GM12878 (cell line): ENCODE data around the gene ZNF146. TPM values are rescaled to one million over a fixed set of nuclear protein-coding genes. Genes with fewer than 3 reads are reported as not detected.
A peak's percentile ranks its signal among the peaks of the same experiment; 100 is the strongest.

Experiments used
- CBX5 ChIP-seq: sonication (generic); IDR thresholded peaks from 2 replicates; pipeline ENCODE4 v1.6.1; 2016; ENCODE audit warnings: low read depth, moderate library complexity, mild to moderate bottlenecking, inconsistent platforms
- CHD4 ChIP-seq: fragments of 200-600 bp; sonication (generic); IDR thresholded peaks from 2 replicates; pipeline ENCODE4 v1.6.1; 2016; ENCODE audit warnings: mild to moderate bottlenecking
- FOXM1 ChIP-seq: IDR thresholded peaks from 2 replicates; pipeline ENCODE4 v1.6.1; 2012; ENCODE audit warnings: low read depth, mild to moderate bottlenecking, inconsistent platforms, low read length, moderate library complexity
- GATAD2B ChIP-seq: fragments of 450-650 bp; conservative IDR thresholded peaks from 2 replicates; pipeline ENCODE4 v1.6.1; 2017; ENCODE audit warnings: low read depth, mild to moderate bottlenecking, moderate library complexity
- HCFC1 ChIP-seq: fragments of 150-350 bp; IDR thresholded peaks from 2 replicates; pipeline ENCODE4 v1.6.1; 2014; ENCODE audit warnings: low read length
- IRF3 ChIP-seq: fragments of 450-650 bp; IDR thresholded peaks from 2 replicates; pipeline ENCODE4 v1.6.1; 2014; ENCODE audit warnings: mild to moderate bottlenecking
- IRF4 ChIP-seq: IDR thresholded peaks from 2 replicates; pipeline ENCODE4 v1.6.1; 2011; ENCODE audit warnings: low read depth, low read length
- JUNB ChIP-seq: IDR thresholded peaks from 2 replicates; pipeline ENCODE4 v1.6.1; 2016; ENCODE audit warnings: antibody characterized with exemption, mild to moderate bottlenecking
- NFYA ChIP-seq: IDR thresholded peaks from 2 replicates; pipeline ENCODE4 v1.6.1; 2011; ENCODE audit warnings: low read depth, mild to moderate bottlenecking, low read length, improper control_type of control experiment, borderline replicate concordance
- NR2C2 ChIP-seq: IDR thresholded peaks from 2 replicates; pipeline ENCODE4 v1.6.1; 2011; ENCODE audit warnings: borderline replicate concordance, low read depth; ENCODE audit not compliant: control insufficient read depth, insufficient read length
- PML ChIP-seq: IDR thresholded peaks from 2 replicates; pipeline ENCODE4 v1.6.1; 2012; ENCODE audit warnings: low read length, inconsistent platforms
- SMC3 ChIP-seq: IDR thresholded peaks from 2 replicates; pipeline ENCODE4 v1.6.1; 2011; ENCODE audit warnings: low read length, improper control_type of control experiment, borderline replicate concordance
- SREBF1 ChIP-seq: IDR thresholded peaks from 2 replicates; pipeline ENCODE4 v1.6.1; 2012; ENCODE audit warnings: mild to moderate bottlenecking, low read length
- SREBF2 ChIP-seq: IDR thresholded peaks from 2 replicates; pipeline ENCODE4 v1.6.1; 2012; ENCODE audit warnings: mild to moderate bottlenecking, low read length
- SUZ12 ChIP-seq: fragments of 200-600 bp; sonication (generic); IDR thresholded peaks from one replicate; pipeline ENCODE4 v1.6.1; 2018; ENCODE audit warnings: antibody characterized with exemption, mild to moderate bottlenecking; ENCODE audit not compliant: unreplicated experiment
- YY1 ChIP-seq: IDR thresholded peaks from 2 replicates; pipeline ENCODE4 v1.6.1; 2011; ENCODE audit warnings: low read depth, mild to moderate bottlenecking, low read length
- ZNF274 ChIP-seq: IDR thresholded peaks from one replicate; pipeline ENCODE4 v1.8.0; 2011; ENCODE audit not compliant: insufficient read length, insufficient read depth
- ZNF592 ChIP-seq: fragments of 450-650 bp; IDR thresholded peaks from 2 replicates; pipeline ENCODE4 v1.6.1; 2017; ENCODE audit warnings: mild to moderate bottlenecking, moderate library complexity
- polyA plus RNA-seq, 11 experiments: library from polyadenylated mRNA; depleted of rRNA in 4 of 11; unstranded in 6 of 11; stranded (reverse) in 5 of 11; fragments of >200 nt; fragmentation: Nextera tagmentation in 4 of 11; fragmentation: Illumina TruSeq in 1 of 11; extraction: Ambion mirVana in 4 of 11; extraction: Trizol in 1 of 11; gene quantifications; 1 replicate in 1 of 11; 2 replicates in 10 of 11; pipeline versions ENCODE4 v1.2.1 to v1.2.3, GENCODE V29; 2011 to 2016; ENCODE audit warnings: inconsistent platforms in 2 of 11, missing spikeins in 2 of 11, low read depth in 1 of 11
- total RNA-seq, 4 experiments: library from RNA; depleted of rRNA in 3 of 4; stranded (reverse); fragments of >200 nt in 3 of 4; fragmentation: Illumina TruSeq in 1 of 4; extraction: Trizol in 1 of 4; gene quantifications; 2 replicates each; pipeline versions ENCODE4 v1.2.1 to v1.2.3, GENCODE V29; 2013 to 2021
- TF ChIP-seq, protein P1 (sequence below): fragments of 450-650 bp; conservative IDR thresholded peaks from 2 replicates; pipeline ENCODE4 v1.6.1; 2017; ENCODE audit warnings: mild to moderate bottlenecking, moderate library complexity
- TF ChIP-seq, protein P2 (sequence below): fragments of 450-650 bp; formaldehyde crosslinking; IDR thresholded peaks from 2 replicates; pipeline ENCODE4 v1.4.0; 2022; ENCODE audit warnings: mild to moderate bottlenecking, moderate library complexity

Gene ZNF146
- total and polyA plus RNA-seq, 10 of the 15 experiments (the other 5 are each of a cell fraction or from before 2014, with no cell fraction given), result 20.0 to 115 (median 71.2) TPM

GRCh38 chr19:36214386-36215275 lies at the start of gene ZNF146, which contains the start of gene ZNF565 (continued):
- TF ChIP-seq CBX5 (0 out of 2 replicates have a peak, but pooled peaks have one; percentile 37), SUZ12 (no peak), JUNB (no peak), NFYA (no peak), YY1 (peak; percentile 82), SREBF1 (peak; percentile 69), GATAD2B (peak; percentile 40; the same call in 1 of the 2 replicates), IRF3 (no peak), SMC3 (no peak), ZNF592 (no peak), IRF4 (peak; percentile 21; the same call in 1 of the 2 replicates), PML (no peak; the same call in 1 of the 2 replicates), HCFC1 (peak; percentile 87), NR2C2 (no peak), ZNF274 (no peak), CHD4 (no peak), FOXM1 (no peak), SREBF2 (no peak)
- TF ChIP-seq, protein P1, sequence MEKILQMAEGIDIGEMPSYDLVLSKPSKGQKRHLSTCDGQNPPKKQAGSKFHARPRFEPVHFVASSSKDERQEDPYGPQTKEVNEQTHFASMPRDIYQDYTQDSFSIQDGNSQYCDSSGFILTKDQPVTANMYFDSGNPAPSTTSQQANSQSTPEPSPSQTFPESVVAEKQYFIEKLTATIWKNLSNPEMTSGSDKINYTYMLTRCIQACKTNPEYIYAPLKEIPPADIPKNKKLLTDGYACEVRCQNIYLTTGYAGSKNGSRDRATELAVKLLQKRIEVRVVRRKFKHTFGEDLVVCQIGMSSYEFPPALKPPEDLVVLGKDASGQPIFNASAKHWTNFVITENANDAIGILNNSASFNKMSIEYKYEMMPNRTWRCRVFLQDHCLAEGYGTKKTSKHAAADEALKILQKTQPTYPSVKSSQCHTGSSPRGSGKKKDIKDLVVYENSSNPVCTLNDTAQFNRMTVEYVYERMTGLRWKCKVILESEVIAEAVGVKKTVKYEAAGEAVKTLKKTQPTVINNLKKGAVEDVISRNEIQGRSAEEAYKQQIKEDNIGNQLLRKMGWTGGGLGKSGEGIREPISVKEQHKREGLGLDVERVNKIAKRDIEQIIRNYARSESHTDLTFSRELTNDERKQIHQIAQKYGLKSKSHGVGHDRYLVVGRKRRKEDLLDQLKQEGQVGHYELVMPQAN, result peak; percentile 94; the same call in 1 of the 2 replicates
- TF ChIP-seq, protein P2, sequence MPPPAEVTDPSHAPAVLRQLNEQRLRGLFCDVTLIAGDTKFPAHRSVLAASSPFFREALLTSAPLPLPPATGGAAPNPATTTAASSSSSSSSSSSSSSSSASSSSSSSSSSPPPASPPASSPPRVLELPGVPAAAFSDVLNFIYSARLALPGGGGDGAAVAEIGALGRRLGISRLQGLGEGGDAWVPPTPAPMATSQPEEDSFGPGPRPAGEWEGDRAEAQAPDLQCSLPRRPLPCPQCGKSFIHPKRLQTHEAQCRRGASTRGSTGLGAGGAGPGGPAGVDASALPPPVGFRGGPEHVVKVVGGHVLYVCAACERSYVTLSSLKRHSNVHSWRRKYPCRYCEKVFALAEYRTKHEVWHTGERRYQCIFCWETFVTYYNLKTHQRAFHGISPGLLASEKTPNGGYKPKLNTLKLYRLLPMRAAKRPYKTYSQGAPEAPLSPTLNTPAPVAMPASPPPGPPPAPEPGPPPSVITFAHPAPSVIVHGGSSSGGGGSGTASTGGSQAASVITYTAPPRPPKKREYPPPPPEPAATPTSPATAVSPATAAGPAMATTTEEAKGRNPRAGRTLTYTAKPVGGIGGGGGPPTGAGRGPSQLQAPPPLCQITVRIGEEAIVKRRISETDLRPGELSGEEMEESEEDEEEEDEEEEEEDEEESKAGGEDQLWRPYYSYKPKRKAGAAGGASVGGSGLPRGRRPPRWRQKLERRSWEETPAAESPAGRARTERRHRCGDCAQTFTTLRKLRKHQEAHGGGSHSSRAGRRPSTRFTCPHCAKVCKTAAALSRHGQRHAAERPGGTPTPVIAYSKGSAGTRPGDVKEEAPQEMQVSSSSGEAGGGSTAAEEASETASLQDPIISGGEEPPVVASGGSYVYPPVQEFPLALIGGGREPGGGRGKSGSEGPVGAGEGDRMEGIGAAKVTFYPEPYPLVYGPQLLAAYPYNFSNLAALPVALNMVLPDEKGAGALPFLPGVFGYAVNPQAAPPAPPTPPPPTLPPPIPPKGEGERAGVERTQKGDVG, result no peak
